Measurements from ENCODE around the gene SPOCK1. TPM values are rescaled to one million over a fixed set of nuclear protein-coding genes. Genes with fewer than 3 reads are reported as not detected.

Gene SPOCK1
- total RNA-seq, 1 experiment from 2014 or later, result 10.9 TPM

DNA sequence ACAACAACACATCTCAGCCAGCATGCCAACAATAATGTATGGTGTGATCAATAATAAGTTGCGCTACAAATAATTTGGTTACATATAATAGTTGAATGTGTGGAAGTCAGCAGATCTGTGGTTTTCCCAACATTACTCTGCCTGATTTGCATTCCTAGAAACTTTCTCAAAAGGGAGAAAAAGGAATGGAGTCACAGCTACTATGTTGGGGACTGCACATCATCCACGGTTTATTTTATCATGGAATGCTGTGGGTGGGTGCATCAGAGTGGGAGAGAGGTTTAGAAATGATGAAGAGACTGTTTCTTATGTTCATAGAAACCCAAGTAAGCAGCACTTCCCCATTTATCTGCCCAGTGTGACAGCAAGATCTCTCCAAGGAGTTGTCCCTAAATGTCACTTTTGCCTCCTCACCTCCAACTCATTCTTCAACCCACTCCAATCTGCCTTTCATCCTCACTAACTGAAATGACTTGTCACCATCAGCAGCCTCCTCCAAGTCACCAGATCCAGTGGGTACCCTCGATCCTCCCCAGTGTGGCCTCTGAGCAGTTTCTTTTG is 2.8 kb upstream of the SPOCK1 start:
- Histone ChIP-seq H3K27ac (ENCODE audit: insufficient read length, low read depth, low read length) (no peak overlapping the region), H3K23ac (ENCODE audit: insufficient read length, low read depth, low read length) (no peak overlapping the region), H4K5ac (ENCODE audit: insufficient read length, low read depth, low read length) (no peak overlapping the region), H2BK12ac (ENCODE audit: insufficient read length, low read depth, low read length) (no peak overlapping the region), H3K79me2 (ENCODE audit: insufficient read depth, low read length) (no peaks in the 10 kb centered on the region), H3K14ac (ENCODE audit: insufficient read depth, low read length) (no peak overlapping the region), H3K23me2 (ENCODE audit: insufficient read length, low read depth, low read length, poor library complexity, severe bottlenecking) (peaks cover 7% of the 10 kb centered on the region), H2AK5ac (ENCODE audit: insufficient read length, low read length) (no peak overlapping the region), H3K4me2 (ENCODE audit: insufficient read depth, insufficient read length, low read length) (no peak overlapping the region), H3K9ac (ENCODE audit: extremely low read depth, insufficient read length, low read length) (no peak overlapping the region), H4K8ac (replicated peaks; ENCODE audit: insufficient read length, low read depth, low read length) (no peak overlapping the region), H3K18ac (ENCODE audit: insufficient read length, low read depth, low read length) (no peak overlapping the region), H3K9me3 (ENCODE audit: control insufficient read depth, low read depth, low read length) (no peaks in the 10 kb centered on the region), H2BK5ac (ENCODE audit: insufficient read length, low read length) (no peak overlapping the region), H4K20me1 (ENCODE audit: control insufficient read depth, insufficient read depth, insufficient read length) (no peaks in the 10 kb centered on the region), H2BK120ac (ENCODE audit: low read depth, low read length, poor library complexity, severe bottlenecking) (no peak overlapping the region), H2AFZ (ENCODE audit: low read length) (no peak overlapping the region), H3K27me3 (ENCODE audit: insufficient read depth, low read length) (peaks cover 8% of the 10 kb centered on the region; the same call in 1 of the 2 replicates), H3K79me1 (ENCODE audit: insufficient read depth, low read depth, low read length, poor library complexity, severe bottlenecking) (no peaks in the 10 kb centered on the region), H2BK20ac (ENCODE audit: low read depth, low read length, poor library complexity, severe bottlenecking) (no peak overlapping the region), H2BK15ac (ENCODE audit: low read depth, low read length) (no peak overlapping the region), H4K91ac (ENCODE audit: insufficient read length, low read depth, low read length) (no peak overlapping the region), H3K4me1 (ENCODE audit: insufficient read depth, low read length) (peaks cover 2% of the 10 kb centered on the region; the same call in 1 of the 2 replicates), H3K4ac (ENCODE audit: low read depth, low read length) (no peak overlapping the region), H3K56ac (ENCODE audit: insufficient read length, low read depth, low read length) (no peak overlapping the region), H3T11ph (ENCODE audit: low read length) (no peak overlapping the region)
- TF ChIP-seq, protein P1, sequence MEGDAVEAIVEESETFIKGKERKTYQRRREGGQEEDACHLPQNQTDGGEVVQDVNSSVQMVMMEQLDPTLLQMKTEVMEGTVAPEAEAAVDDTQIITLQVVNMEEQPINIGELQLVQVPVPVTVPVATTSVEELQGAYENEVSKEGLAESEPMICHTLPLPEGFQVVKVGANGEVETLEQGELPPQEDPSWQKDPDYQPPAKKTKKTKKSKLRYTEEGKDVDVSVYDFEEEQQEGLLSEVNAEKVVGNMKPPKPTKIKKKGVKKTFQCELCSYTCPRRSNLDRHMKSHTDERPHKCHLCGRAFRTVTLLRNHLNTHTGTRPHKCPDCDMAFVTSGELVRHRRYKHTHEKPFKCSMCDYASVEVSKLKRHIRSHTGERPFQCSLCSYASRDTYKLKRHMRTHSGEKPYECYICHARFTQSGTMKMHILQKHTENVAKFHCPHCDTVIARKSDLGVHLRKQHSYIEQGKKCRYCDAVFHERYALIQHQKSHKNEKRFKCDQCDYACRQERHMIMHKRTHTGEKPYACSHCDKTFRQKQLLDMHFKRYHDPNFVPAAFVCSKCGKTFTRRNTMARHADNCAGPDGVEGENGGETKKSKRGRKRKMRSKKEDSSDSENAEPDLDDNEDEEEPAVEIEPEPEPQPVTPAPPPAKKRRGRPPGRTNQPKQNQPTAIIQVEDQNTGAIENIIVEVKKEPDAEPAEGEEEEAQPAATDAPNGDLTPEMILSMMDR (conservative IDR thresholded peaks at IDR 0.05), result no peak
- Mint-ChIP-seq H3K36me3 (ENCODE audit: insufficient read depth in 1 of 3, low read depth in 3 of 3) (no peaks in the 10 kb centered on the region), H3K27me3 (ENCODE audit: low read depth) (peaks cover 24% of the 10 kb centered on the region), H3K9me3 (no peaks in the 10 kb centered on the region), H3K4me1 (peaks cover 0 to 4% of the 10 kb centered on the region in 2 experiments; a peak in 2 of 4 replicates), H3K27ac (no peak overlapping the region), H3K4me3 (no peak overlapping the region)
- DNase-seq, result no peak
- no CpG with 5 or more reads among the region's 3 CpGs for WGBS (ENCODE audit: extremely low coverage, insufficient read length, low lambda C conversion rate)

Measured in H9 (cell line).